ENCODE results near the gene ETV3.

Gene ETV3

DNA sequence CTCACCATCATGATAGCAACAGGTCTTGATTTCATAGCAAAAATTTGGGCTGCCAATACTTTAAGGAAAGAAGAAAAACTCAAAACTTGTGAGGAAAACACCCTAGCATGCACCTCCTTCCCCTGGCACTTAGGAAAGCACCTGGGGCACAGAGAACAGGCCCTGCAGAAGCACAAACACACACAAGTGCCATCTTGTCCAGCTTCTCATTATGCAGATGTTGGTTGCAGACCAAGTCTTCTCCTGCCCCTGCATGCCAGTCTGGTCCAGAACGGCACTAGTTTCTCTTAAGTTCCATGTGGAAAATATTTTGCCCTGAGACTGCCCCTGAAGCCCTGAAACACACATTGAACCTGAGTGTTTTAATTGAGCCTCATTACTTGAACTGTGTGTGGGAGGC lies 6.3 kb upstream of the ETV3 start:
- no peak overlapping the region for H3K27ac ChIP-seq
- TF ChIP-seq, protein P1, sequence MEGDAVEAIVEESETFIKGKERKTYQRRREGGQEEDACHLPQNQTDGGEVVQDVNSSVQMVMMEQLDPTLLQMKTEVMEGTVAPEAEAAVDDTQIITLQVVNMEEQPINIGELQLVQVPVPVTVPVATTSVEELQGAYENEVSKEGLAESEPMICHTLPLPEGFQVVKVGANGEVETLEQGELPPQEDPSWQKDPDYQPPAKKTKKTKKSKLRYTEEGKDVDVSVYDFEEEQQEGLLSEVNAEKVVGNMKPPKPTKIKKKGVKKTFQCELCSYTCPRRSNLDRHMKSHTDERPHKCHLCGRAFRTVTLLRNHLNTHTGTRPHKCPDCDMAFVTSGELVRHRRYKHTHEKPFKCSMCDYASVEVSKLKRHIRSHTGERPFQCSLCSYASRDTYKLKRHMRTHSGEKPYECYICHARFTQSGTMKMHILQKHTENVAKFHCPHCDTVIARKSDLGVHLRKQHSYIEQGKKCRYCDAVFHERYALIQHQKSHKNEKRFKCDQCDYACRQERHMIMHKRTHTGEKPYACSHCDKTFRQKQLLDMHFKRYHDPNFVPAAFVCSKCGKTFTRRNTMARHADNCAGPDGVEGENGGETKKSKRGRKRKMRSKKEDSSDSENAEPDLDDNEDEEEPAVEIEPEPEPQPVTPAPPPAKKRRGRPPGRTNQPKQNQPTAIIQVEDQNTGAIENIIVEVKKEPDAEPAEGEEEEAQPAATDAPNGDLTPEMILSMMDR (IDR thresholded peaks at IDR 0.05): no peak
- TF ChIP-seq ZFX (IDR thresholded peaks at IDR 0.05; ENCODE audit: borderline replicate concordance): no peak

DNA sequence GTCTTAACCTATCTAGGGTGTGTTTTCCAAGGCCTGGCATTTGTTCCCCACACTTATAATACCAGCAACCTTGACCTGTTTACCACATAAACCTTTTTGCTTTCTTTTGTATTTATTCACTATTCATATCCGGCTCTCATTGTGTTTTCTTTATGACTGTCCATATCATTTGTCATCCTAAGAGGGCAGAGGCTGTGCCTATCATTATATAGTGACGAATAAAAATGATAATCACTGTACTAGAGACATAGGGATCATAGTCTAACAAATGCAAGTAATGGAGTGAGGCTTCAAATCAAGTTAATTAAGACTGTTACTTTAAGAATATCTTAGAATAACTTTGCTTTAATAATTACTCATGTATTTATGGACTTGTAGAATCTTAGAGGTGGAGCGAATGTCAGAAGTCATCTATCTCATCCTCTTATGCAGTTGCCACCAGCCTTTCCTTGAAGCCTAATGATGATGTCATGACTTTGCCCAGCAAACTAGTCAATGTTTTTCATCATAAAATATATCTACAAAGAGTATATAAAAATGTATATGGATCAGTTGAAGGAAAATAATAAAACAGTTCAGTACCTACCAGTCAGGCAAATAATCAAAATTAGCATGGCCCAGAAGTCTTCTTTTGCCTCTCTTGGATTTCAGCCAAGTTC lies 4.7 kb upstream of the ETV3 start:
- TF ChIP-seq, protein P1 (IDR thresholded peaks at IDR 0.05): no peak
- TF ChIP-seq ZFX (IDR thresholded peaks at IDR 0.05; ENCODE audit: borderline replicate concordance): no peak
- H3K27ac ChIP-seq: no peak overlapping the region

DNA sequence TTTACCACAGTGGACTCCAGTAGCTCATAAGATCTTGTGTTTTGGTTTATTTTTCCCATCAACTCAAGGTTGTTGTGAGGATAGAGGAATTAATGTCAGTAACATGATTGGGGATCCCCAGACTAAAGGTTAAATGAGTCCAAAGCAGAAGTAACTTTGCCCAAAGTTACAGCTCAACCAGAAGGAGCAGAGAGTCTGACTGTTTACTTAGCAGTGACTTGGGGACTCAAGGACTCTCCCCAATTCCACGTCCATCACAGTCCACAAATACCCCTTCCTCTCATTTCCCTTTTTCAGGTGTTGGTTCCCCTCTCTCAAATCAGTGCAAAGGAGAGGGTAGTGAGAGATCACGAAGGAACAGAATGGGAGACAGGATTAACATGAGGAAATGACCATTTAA lies 4.0 kb upstream of the ETV3 start:
- no peak overlapping the region for H3K27ac ChIP-seq
- TF ChIP-seq, protein P1 (IDR thresholded peaks at IDR 0.05): no peak
- no peak for TF ChIP-seq ZFX (IDR thresholded peaks at IDR 0.05; ENCODE audit: borderline replicate concordance)

DNA sequence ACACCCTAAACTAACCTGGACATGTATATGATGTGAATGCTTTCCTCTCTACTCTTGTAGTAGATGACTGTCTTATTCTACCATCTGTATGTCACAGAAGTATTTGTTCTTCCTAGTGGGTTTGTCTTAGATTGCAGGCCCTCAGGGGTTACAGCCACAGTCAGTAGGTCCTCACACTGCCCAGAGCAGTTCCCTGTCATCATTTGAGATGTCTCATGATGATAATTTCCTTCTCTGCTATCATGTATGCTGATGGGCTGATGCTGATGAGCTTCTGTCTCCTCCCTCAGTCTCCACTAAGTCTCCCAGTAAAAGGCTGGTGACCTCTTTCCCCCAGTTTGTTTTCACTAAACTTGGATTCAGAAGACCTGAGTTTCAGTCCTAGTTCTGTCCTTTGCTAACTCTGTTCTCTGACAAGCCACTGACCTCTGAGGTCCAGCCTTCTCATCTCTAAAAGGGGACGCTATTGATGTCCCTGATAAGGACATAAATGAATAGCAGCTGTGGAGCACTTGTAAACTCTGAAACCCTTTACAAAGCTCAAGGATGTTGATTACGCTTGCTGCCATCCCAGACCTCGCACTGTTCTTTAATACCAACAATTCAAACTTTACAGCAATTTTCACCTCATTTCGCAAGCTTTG lies 3.1 kb upstream of the ETV3 start:
- TF ChIP-seq ZFX (IDR thresholded peaks at IDR 0.05; ENCODE audit: borderline replicate concordance): no peak
- TF ChIP-seq, protein P1 (IDR thresholded peaks at IDR 0.05): no peak
- no peak overlapping the region for H3K27ac ChIP-seq

DNA sequence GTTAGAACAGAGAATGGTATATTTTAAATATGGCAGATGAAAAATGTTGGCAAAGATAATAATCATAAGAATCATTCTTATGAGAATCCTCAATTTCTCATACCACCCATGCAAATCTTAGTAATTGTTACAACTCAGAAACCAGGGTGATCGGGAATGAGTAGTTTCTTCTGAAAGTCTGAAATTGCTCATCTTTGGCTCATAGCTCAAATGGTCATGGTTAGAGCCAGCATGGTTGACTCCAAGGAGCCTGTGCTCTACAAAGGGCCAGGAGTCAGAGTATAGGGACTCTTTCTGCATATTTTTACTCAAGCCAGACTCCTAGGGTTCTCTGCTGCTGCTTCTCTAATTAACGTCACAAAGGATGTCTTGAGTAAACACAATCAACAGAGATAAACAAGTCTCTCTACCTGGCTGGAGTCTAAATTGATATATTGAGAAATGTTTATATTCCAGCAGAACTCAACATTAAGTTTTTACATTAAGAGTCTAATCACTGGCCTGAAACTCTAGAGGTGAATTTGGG lies 1.9 kb upstream of the ETV3 start:
- no peak overlapping the region for H3K27ac ChIP-seq
- TF ChIP-seq ZFX (IDR thresholded peaks at IDR 0.05; ENCODE audit: borderline replicate concordance): no peak
- TF ChIP-seq, protein P1 (IDR thresholded peaks at IDR 0.05): no peak

DNA sequence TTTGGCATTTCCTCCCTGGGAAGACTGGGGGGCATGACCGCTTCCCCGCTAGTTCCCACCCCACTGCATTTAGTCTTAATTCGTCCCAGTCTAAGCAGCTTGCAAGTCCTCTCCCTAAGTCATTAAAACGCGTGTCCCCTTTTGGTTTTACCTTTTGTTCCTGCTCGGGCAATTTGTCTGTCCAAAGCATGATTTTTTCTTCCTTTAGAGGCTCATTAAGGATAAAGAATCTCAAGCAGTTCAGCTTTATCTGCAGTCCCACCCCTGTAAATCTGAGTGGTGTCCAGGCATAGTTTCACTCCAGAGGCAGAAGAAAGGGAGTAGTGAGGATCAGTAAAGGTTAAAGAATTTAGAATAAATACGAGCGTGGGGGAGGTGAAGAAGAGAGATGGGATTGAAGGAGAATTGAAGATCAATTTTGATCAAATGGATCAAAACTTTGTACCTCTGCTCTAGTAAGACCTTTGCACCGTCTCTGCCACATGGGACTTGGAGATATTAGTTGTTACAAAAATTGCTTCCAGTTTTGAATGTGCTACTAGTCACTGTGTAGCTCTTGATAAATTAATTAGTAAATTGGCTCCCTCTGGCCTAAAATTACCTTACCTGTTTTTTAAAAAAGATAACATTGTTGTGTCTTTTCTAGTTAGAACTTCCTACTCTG lies 989 bp upstream of the ETV3 start:
- no peak for TF ChIP-seq ZFX (IDR thresholded peaks at IDR 0.05; ENCODE audit: borderline replicate concordance)
- TF ChIP-seq, protein P1 (IDR thresholded peaks at IDR 0.05): no peak
- peak overlapping the region; percentile 85 for H3K27ac ChIP-seq

Measured in 22Rv1 (cell line).